ENCODE results near the gene CTBP2. TPM values are rescaled to one million over a fixed set of nuclear protein-coding genes. Genes with fewer than 3 reads are reported as not detected.
A peak's percentile ranks its signal among the peaks of the same experiment; 100 is the strongest.

CTBP2 gene
- total RNA-seq, 1 donor from 2014 or later, result 57.7 TPM

GRCh38 chr10:125013529-125013872 lies 146.9 kb downstream of the CTBP2 start:
- Histone ChIP-seq H3K9me3 (no peaks in the 10 kb centered on the region), H3K27me3 (no peaks in the 10 kb centered on the region), H3K27ac (peak overlapping the region; percentile 90 to 94), H3K4me3 (no peak overlapping the region), H3K36me3 (no peaks in the 10 kb centered on the region), H3K4me1 (peaks cover 41 to 85% of the 10 kb centered on the region in 2 donors)
- no peak for DNase-seq (ENCODE audit: low spot score in 2 of 2)
- intact Hi-C loops (cut with DNase I), result no loop called here
- no peak for TF ChIP-seq CTCF (IDR thresholded peaks at IDR 0.05)

DNA sequence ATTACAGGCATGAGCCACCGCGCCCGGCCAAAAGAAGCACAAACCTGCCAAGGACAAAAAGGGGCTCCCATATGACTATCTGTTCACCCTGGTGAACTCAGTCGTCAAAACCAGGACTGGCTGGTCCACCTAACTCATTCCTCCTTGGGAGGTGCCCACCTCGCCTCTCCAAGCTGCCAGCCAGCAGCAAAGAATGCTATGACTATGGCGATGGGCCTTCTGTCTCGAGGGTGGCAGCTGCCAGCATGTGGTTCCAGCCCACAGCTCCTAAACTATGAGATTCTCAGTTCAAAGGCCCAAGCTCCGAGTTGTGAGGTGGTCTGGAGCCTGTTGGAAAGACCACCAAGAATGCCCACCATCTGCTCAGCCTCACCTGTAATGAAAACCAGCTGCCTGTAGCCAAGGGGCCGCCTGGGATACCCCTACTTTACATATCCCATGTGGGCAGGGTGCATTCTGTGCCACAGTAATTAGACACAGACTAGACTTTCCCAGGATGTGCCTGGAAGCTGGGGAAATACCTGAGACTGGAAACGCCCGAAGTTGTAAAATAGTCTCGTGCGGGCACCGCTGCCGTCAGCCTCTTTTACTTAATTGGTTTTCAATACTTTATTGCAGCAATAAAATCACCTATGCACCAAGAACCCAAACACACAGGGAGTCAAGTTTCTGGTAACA lies 147.4 kb downstream of the CTBP2 start:
- Histone ChIP-seq H3K4me3 (no peak overlapping the region), H3K4me1 (peaks cover 36 to 84% of the 10 kb centered on the region in 2 donors), H3K9me3 (no peaks in the 10 kb centered on the region), H3K27me3 (no peaks in the 10 kb centered on the region), H3K27ac (peak overlapping the region; percentile 90 to 94), H3K36me3 (no peaks in the 10 kb centered on the region)
- intact Hi-C loops (cut with DNase I), result no loop called here
- no peak for TF ChIP-seq CTCF (IDR thresholded peaks at IDR 0.05)
- no peak for DNase-seq (ENCODE audit: low spot score in 2 of 2)

DNA sequence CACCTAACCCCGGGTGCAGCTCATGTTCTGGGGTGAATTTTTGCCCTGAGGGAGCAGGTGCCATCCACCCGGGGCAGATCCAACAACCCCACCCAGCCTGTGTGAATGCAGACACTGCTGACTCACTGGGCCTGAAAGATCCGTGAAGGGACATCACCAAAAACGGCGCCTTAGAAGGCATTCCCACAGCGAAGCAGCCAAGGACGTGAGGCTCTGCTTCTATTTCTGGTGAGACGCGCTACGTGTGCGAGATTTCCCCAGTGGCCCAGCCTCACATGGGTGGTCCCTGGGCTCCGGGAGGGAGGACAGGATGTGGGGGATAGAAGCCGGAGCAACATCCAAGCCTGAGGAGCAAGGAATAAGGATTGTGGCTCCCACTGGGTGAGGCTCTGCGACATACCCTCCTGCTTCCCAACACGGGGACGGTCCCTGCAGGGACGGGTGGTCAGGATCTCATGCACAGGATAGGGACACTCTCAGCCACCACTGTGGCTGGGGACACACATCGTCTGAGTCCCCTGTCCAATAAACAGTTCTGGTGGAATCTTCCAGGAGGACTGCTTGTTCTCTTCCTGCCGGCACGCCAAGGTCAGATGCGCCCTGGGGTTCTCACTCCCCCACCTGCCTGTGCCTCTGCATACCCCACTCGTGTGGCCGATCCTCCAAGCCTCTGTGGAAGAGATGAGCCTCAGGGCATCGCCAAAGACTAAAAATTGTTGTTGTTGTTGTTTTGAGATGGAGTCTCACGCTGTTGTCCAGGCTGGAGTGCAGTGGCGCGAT lies 148.2 kb downstream of the CTBP2 start:
- Histone ChIP-seq H3K9me3 (no peaks in the 10 kb centered on the region), H3K27me3 (no peaks in the 10 kb centered on the region), H3K27ac (peak overlapping the region; percentile 90 to 94), H3K4me3 (peak overlapping the region; percentile 6 to 8), H3K4me1 (peaks cover 27 to 81% of the 10 kb centered on the region in 2 donors), H3K36me3 (no peaks in the 10 kb centered on the region)
- intact Hi-C loops (cut with DNase I), result loop anchor here (1.0 kb wide), 1 partner anchor 12 kb away; no protein-coding TSS in a partner anchor
- DNase-seq (ENCODE audit: low spot score in 2 of 2), result peak; percentile 71 to 86
- TF ChIP-seq CTCF (IDR thresholded peaks at IDR 0.05), result no peak

DNA sequence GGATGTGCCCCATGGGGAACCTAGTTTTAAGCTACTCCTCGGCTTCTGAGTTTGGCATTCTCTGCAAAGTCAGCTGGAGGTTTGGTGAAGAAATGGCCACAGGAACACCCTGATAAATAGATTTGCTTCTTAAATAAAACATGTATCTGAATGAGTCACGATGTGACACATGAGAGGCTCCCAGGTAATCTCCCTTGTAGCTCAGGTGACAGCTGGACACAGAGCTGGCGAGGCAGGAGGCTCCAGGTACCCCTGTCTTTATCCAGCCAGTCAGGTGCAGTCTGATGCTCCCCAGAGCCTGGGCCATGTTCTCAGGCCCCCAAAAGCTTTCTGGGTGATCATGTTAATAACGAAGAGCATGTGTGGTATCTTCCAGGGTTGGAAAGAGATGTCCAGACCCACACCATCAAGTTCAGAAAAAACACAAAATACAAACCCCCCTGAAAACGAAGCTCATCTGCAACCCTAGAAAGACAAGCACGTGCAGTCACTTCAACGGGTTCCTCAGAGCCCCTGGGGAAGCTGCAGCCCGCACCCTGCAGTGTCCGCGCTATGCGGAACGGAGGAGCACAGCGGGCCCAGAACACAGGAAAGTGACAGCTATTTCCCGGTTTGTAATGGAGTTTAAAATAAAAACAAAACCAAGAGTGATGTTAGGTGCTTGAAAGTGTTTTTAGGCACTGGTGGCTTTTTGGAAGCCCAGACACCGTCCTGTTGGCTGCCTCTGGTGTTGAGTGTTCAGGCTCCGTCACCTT lies 149.0 kb downstream of the CTBP2 start:
- H3K27ac ChIP-seq, result peak overlapping the region; percentile 90 to 94
- H3K9me3 ChIP-seq, result no peaks in the 10 kb centered on the region
- intact Hi-C loops (cut with DNase I), result loop anchor here (1.0 kb wide), 1 partner anchor 11 kb away; no protein-coding TSS in a partner anchor
- no peak for TF ChIP-seq CTCF (IDR thresholded peaks at IDR 0.05)
- H3K4me3 ChIP-seq, result peak overlapping the region; percentile 6 to 8
- peaks cover 25 to 81% of the 10 kb centered on the region in 2 donors for H3K4me1 ChIP-seq
- no peak for DNase-seq (ENCODE audit: low spot score in 2 of 2)
- no peaks in the 10 kb centered on the region for H3K27me3 ChIP-seq
- no peaks in the 10 kb centered on the region for H3K36me3 ChIP-seq

GRCh38 chr10:125010362-125010761 lies 150.0 kb downstream of the CTBP2 start:
- intact Hi-C loops (cut with DNase I), result no loop called here
- no peaks in the 10 kb centered on the region for H3K9me3 ChIP-seq
- no peak for TF ChIP-seq CTCF (IDR thresholded peaks at IDR 0.05)
- peak overlapping the region; percentile 90 to 94 for H3K27ac ChIP-seq
- H3K4me3 ChIP-seq, result no peak overlapping the region
- no peaks in the 10 kb centered on the region for H3K27me3 ChIP-seq
- no peak for DNase-seq (ENCODE audit: low spot score in 2 of 2)
- peaks cover 0 to 3% of the 10 kb centered on the region in 2 donors for H3K36me3 ChIP-seq
- H3K4me1 ChIP-seq, result peaks cover 20 to 75% of the 10 kb centered on the region in 2 donors

Data from ascending aorta (tissue), 2 donors.